HUES48 (cell line): Measurements from ENCODE around the gene IL1RAPL2.
A peak's percentile ranks its signal among the peaks of the same experiment; 100 is the strongest.
"Not testable (repeated sequence)": the region's sequence is repeated elsewhere in the genome, so short reads cannot be mapped to it uniquely, and the experiment has no call there.

ENCODE experiments used
- H3K27ac ChIP-seq: one replicate; pipeline ENCODE4 v1.7.0; 2013; ENCODE audit warnings: low read depth, low read length, inconsistent platforms
- H3K27me3 ChIP-seq: 2 replicates; pipeline ENCODE4 v1.6.1; 2013; ENCODE audit warnings: mild to moderate bottlenecking, low read length; ENCODE audit not compliant: control insufficient read depth, insufficient read depth
- H3K36me3 ChIP-seq: 2 replicates; pipeline ENCODE4 v1.6.1; 2013; ENCODE audit warnings: low read length; ENCODE audit not compliant: control insufficient read depth, insufficient read depth
- H3K4me1 ChIP-seq: 2 replicates; pipeline ENCODE4 v1.6.1; 2013; ENCODE audit warnings: mild to moderate bottlenecking, low read length; ENCODE audit not compliant: control insufficient read depth, insufficient read depth
- H3K4me3 ChIP-seq: 2 replicates; pipeline ENCODE4 v1.5.1; 2013; ENCODE audit warnings: mild to moderate bottlenecking, low read depth, low read length
- H3K9ac ChIP-seq: 2 replicates; pipeline ENCODE4 v1.6.1; 2013; ENCODE audit warnings: mild to moderate bottlenecking, low read depth, low read length, moderate library complexity
- H3K9me3 ChIP-seq: 2 replicates; pipeline ENCODE4 v1.6.1; 2013; ENCODE audit warnings: low read length; ENCODE audit not compliant: control insufficient read depth, insufficient read depth

The IL1RAPL2 gene

GRCh38 chrX:105755109-105755508 lies 1189.1 kb downstream of the IL1RAPL2 start:
- 0 out of 2 replicates have a peak, but pooled peaks cover 4% of the 10 kb centered on the region for H3K4me1 ChIP-seq

GRCh38 chrX:105758754-105759153 lies 1192.8 kb downstream of the IL1RAPL2 start:
- no peak overlapping the region for H3K9ac ChIP-seq
- no peak overlapping the region for H3K27ac ChIP-seq
- no peak overlapping the region for H3K4me3 ChIP-seq
- peaks cover 3% of the 10 kb centered on the region; the same call in 1 of the 2 replicates for H3K27me3 ChIP-seq
- no peaks in the 10 kb centered on the region for H3K4me1 ChIP-seq
- H3K36me3 ChIP-seq = no peaks in the 10 kb centered on the region
- H3K9me3 ChIP-seq = no peaks in the 10 kb centered on the region

More at GRCh38 chrX:105755109-105755508, 1189.1 kb downstream of the IL1RAPL2 start:
- no peak overlapping the region for H3K9ac ChIP-seq
- H3K9me3 ChIP-seq = no peaks in the 10 kb centered on the region
- peaks cover 3% of the 10 kb centered on the region; the same call in 1 of the 2 replicates for H3K27me3 ChIP-seq
- no peak overlapping the region for H3K27ac ChIP-seq
- H3K36me3 ChIP-seq = no peaks in the 10 kb centered on the region
- H3K4me3 ChIP-seq = no peak overlapping the region

GRCh38 chrX:105759598-105759997 lies 1193.6 kb downstream of the IL1RAPL2 start:
- no peak overlapping the region for H3K4me3 ChIP-seq
- H3K27me3 ChIP-seq = peaks cover 3% of the 10 kb centered on the region; the same call in 1 of the 2 replicates
- H3K4me1 ChIP-seq = no peaks in the 10 kb centered on the region
- H3K9ac ChIP-seq = no peak overlapping the region
- no peaks in the 10 kb centered on the region for H3K36me3 ChIP-seq
- no peaks in the 10 kb centered on the region for H3K9me3 ChIP-seq
- no peak overlapping the region for H3K27ac ChIP-seq

GRCh38 chrX:105765691-105766090 lies 1199.7 kb downstream of the IL1RAPL2 start:
- Histone ChIP-seq H3K4me1 (no peaks in the 10 kb centered on the region; the same call in 1 of the 2 replicates), H3K36me3 (no peaks in the 10 kb centered on the region), H3K9ac (no peak overlapping the region), H3K27ac (no peak overlapping the region), H3K27me3 (no peaks in the 10 kb centered on the region), H3K9me3 (no peaks in the 10 kb centered on the region), H3K4me3 (no peak overlapping the region)

GRCh38 chrX:105773801-105774200 lies 1207.8 kb downstream of the IL1RAPL2 start:
- Histone ChIP-seq H3K36me3 (no peaks in the 10 kb centered on the region), H3K4me1 (no peaks in the 10 kb centered on the region), H3K9ac (no peak overlapping the region), H3K27ac (no peak overlapping the region), H3K9me3 (no peaks in the 10 kb centered on the region), H3K4me3 (no peak overlapping the region), H3K27me3 (no peaks in the 10 kb centered on the region)

- no peaks in the 10 kb centered on the region for H3K4me1 ChIP-seq
- H3K27ac ChIP-seq = no peak overlapping the region
- H3K27me3 ChIP-seq = no peaks in the 10 kb centered on the region
- no peaks in the 10 kb centered on the region for H3K9me3 ChIP-seq
- no peaks in the 10 kb centered on the region for H3K36me3 ChIP-seq
- H3K9ac ChIP-seq = no peak overlapping the region
- H3K4me3 ChIP-seq = no peak overlapping the region
These were observed 1209.7 kb downstream of the IL1RAPL2 start for GRCh38 chrX:105775679-105776078.

GRCh38 chrX:105781804-105782203 lies 1215.8 kb downstream of the IL1RAPL2 start:
- Histone ChIP-seq H3K4me1 (no peaks in the 10 kb centered on the region), H3K27ac (no peak overlapping the region), H3K9ac (no peak overlapping the region), H3K4me3 (no peak overlapping the region), H3K9me3 (no peaks in the 10 kb centered on the region), H3K27me3 (no peaks in the 10 kb centered on the region), H3K36me3 (no peaks in the 10 kb centered on the region)

GRCh38 chrX:105796877-105797276 lies 1230.9 kb downstream of the IL1RAPL2 start:
- H3K4me3 ChIP-seq = peak overlapping the region; percentile 50; the same call in 1 of the 2 replicates
- H3K9ac ChIP-seq, H3K4me1 ChIP-seq, H3K36me3 ChIP-seq, H3K9me3 ChIP-seq, H3K27ac ChIP-seq, H3K27me3 ChIP-seq: not testable (repeated sequence)

GRCh38 chrX:105803891-105804290 lies 1237.9 kb downstream of the IL1RAPL2 start:
- no peaks in the 10 kb centered on the region for H3K4me1 ChIP-seq
- H3K36me3 ChIP-seq = no peaks in the 10 kb centered on the region
- no peaks in the 10 kb centered on the region for H3K9me3 ChIP-seq
- no peak overlapping the region for H3K4me3 ChIP-seq
- no peak overlapping the region for H3K9ac ChIP-seq
- H3K27ac ChIP-seq = no peak overlapping the region
- no peaks in the 10 kb centered on the region for H3K27me3 ChIP-seq

GRCh38 chrX:105805655-105806054 lies 1239.7 kb downstream of the IL1RAPL2 start:
- not testable (repeated sequence) for H3K4me3 ChIP-seq, H3K4me1 ChIP-seq, H3K27ac ChIP-seq, H3K9me3 ChIP-seq, H3K36me3 ChIP-seq, H3K27me3 ChIP-seq, H3K9ac ChIP-seq

GRCh38 chrX:105816517-105816916 lies 1250.5 kb downstream of the IL1RAPL2 start:
- Histone ChIP-seq H3K27me3 (peaks cover 19% of the 10 kb centered on the region), H3K4me1 (peaks cover 13% of the 10 kb centered on the region), H3K9me3 (no peaks in the 10 kb centered on the region), H3K27ac (no peak overlapping the region), H3K9ac (no peak overlapping the region), H3K4me3 (no peak overlapping the region), H3K36me3 (no peaks in the 10 kb centered on the region)
